GM06990 (cell line): ENCODE measurements around the gene APRT.

Experiments used
- DNase-seq: peaks from one replicate; pipeline ENCODE4 v3.0.0-alpha.2; 2011; ENCODE audit not compliant: insufficient read length; ENCODE audit errors: extremely low read depth
- H3K27me3 ChIP-seq: replicated peaks from 2 replicates; pipeline ENCODE4 v1.6.0; 2011; ENCODE audit warnings: low read length; ENCODE audit not compliant: control insufficient read depth, insufficient read depth
- H3K36me3 ChIP-seq: 2 replicates; pipeline ENCODE4 v1.5.1; 2011; ENCODE audit warnings: low read length; ENCODE audit not compliant: control insufficient read depth, insufficient read depth
- H3K4me3 ChIP-seq: replicated peaks from 2 replicates; pipeline ENCODE4 v1.5.1; 2011; ENCODE audit warnings: low read depth, mild to moderate bottlenecking, control low read depth, low read length
- CTCF ChIP-seq: IDR thresholded peaks from 2 replicates; pipeline ENCODE4 v1.5.1; 2011; ENCODE audit warnings: low read length, control low read depth, mild to moderate bottlenecking, inconsistent platforms; ENCODE audit not compliant: insufficient read depth, poor library complexity, severe bottlenecking

Gene APRT

GRCh38 chr16:88840600-88841215, 29.0 kb upstream of the APRT start:
- Histone ChIP-seq H3K36me3 (peaks cover 8% of the 10 kb centered on the region), H3K4me3 (no peak overlapping the region), H3K27me3 (no peaks in the 10 kb centered on the region)
- DNase-seq, result no peak
- TF ChIP-seq CTCF, result no peak

- Histone ChIP-seq H3K27me3 (no peaks in the 10 kb centered on the region), H3K4me3 (no peak overlapping the region), H3K36me3 (peaks cover 8% of the 10 kb centered on the region)
- no peak for DNase-seq
- TF ChIP-seq CTCF, result no peak
These were observed 28.2 kb upstream of the APRT start for GRCh38 chr16:88839745-88840599.

- H3K36me3 ChIP-seq, result peaks cover 8% of the 10 kb centered on the region
- DNase-seq, result no peak
- H3K27me3 ChIP-seq, result no peaks in the 10 kb centered on the region
- no peak overlapping the region for H3K4me3 ChIP-seq
- TF ChIP-seq CTCF, result no peak
These were observed 27.4 kb upstream of the APRT start for GRCh38 chr16:88839026-88839529.

- no peak for DNase-seq
- Histone ChIP-seq H3K27me3 (no peaks in the 10 kb centered on the region), H3K4me3 (no peak overlapping the region), H3K36me3 (peaks cover 8% of the 10 kb centered on the region)
- TF ChIP-seq CTCF, result no peak
These were observed 26.8 kb upstream of the APRT start for GRCh38 chr16:88838566-88838965.

GRCh38 chr16:88837806-88838205, 26.1 kb upstream of the APRT start:
- DNase-seq, result no peak
- H3K36me3 ChIP-seq, result peaks cover 8% of the 10 kb centered on the region
- H3K4me3 ChIP-seq, result no peak overlapping the region
- TF ChIP-seq CTCF, result no peak
- H3K27me3 ChIP-seq, result no peaks in the 10 kb centered on the region
